ENCODE results near the gene LMBR1. TPM values are rescaled to one million over a fixed set of nuclear protein-coding genes. Genes with fewer than 3 reads are reported as not detected.

The LMBR1 gene
- total RNA-seq, 1 experiment from 2014 or later: 82.6 TPM

GRCh38 chr7:156920076-156920475, 27.1 kb upstream of the LMBR1 start:
- H3K36me3 ChIP-seq (ENCODE audit: control insufficient read depth, insufficient read depth, low read length): no peaks in the 10 kb centered on the region
- H3K27me3 ChIP-seq (ENCODE audit: control insufficient read depth, insufficient read depth, low read length): peaks cover 2% of the 10 kb centered on the region
- no peak overlapping the region for H3K4me3 ChIP-seq (ENCODE audit: low read depth in 2 of 2, low read length in 2 of 2)
- H3K4me1 ChIP-seq (ENCODE audit: control insufficient read depth, insufficient read depth, low read length): no peaks in the 10 kb centered on the region
- DNase-seq (ENCODE audit: low read depth, low spot score): no peak
- no peaks in the 10 kb centered on the region for H3K9me3 ChIP-seq (ENCODE audit: control insufficient read depth, insufficient read depth, low read depth, low read length)
- no peak for TF ChIP-seq TCF7L2 (IDR thresholded peaks at IDR 0.05; ENCODE audit: low read depth, low read length)
- TF ChIP-seq SIN3A (IDR thresholded peaks at IDR 0.05; ENCODE audit: borderline replicate concordance, insufficient read depth, low read depth, low read length): no peak
- TF ChIP-seq REST (IDR thresholded peaks at IDR 0.05; ENCODE audit: insufficient read depth in 1 of 2, low read depth in 2 of 2, low read length in 1 of 2): no peak
- TF ChIP-seq POLR2AphosphoS5 (IDR thresholded peaks at IDR 0.05; ENCODE audit: low read depth, low read length): no peak
- no peak for TF ChIP-seq CTCF (IDR thresholded peaks at IDR 0.05)
- H3K27ac ChIP-seq (ENCODE audit: low read length): no peak overlapping the region
- ChIA-PET CTCF (no interaction called here), POLR2A (no interaction called here)
- no peak for ATAC-seq
- BruUV-seq (replicated peaks): no TSS peak
- in situ Hi-C loops (cut with HindIII; ENCODE audit: low pct_unique_long_range_greater_than_20kb, low sequenced_read_pairs): no loop called here
- intact Hi-C loops (cut with micrococcal nuclease; ENCODE audit: unreplicated experiment): no loop called here

GRCh38 chr7:156919132-156919713, 26.2 kb upstream of the LMBR1 start:
- no peak for ATAC-seq
- no TSS peak for BruUV-seq (replicated peaks)
- TF ChIP-seq TCF7L2 (IDR thresholded peaks at IDR 0.05; ENCODE audit: low read depth, low read length): no peak
- no peak for TF ChIP-seq SIN3A (IDR thresholded peaks at IDR 0.05; ENCODE audit: borderline replicate concordance, insufficient read depth, low read depth, low read length)
- TF ChIP-seq REST (IDR thresholded peaks at IDR 0.05; ENCODE audit: insufficient read depth in 1 of 2, low read depth in 2 of 2, low read length in 1 of 2): no peak
- TF ChIP-seq CTCF (IDR thresholded peaks at IDR 0.05): no peak
- no peak for TF ChIP-seq POLR2AphosphoS5 (IDR thresholded peaks at IDR 0.05; ENCODE audit: low read depth, low read length)
- Histone ChIP-seq H3K4me1 (ENCODE audit: control insufficient read depth, insufficient read depth, low read length) (no peaks in the 10 kb centered on the region), H3K4me3 (ENCODE audit: low read depth in 2 of 2, low read length in 2 of 2) (no peak overlapping the region), H3K27me3 (ENCODE audit: control insufficient read depth, insufficient read depth, low read length) (peaks cover 2% of the 10 kb centered on the region), H3K27ac (ENCODE audit: low read length) (no peak overlapping the region), H3K9me3 (ENCODE audit: control insufficient read depth, insufficient read depth, low read depth, low read length) (no peaks in the 10 kb centered on the region), H3K36me3 (ENCODE audit: control insufficient read depth, insufficient read depth, low read length) (no peaks in the 10 kb centered on the region)
- no peak for DNase-seq (ENCODE audit: low read depth, low spot score)
- in situ Hi-C loops (cut with HindIII; ENCODE audit: low pct_unique_long_range_greater_than_20kb, low sequenced_read_pairs): no loop called here
- ChIA-PET POLR2A (no interaction called here), CTCF (no interaction called here)
- intact Hi-C loops (cut with micrococcal nuclease; ENCODE audit: unreplicated experiment): no loop called here
